H1 (cell line): ENCODE results near the gene ZNF133. TPM values are rescaled to one million over a fixed set of nuclear protein-coding genes. Genes with fewer than 3 reads are reported as not detected.

ENCODE experiments used
- CTCF ChIA-PET: fragments of 300-600 bp; sonication (Branson Sonifier 250); formaldehyde crosslinking; loops from one replicate; lab custom pipeline; 2021; ENCODE audit not compliant: partially characterized antibody; lab: Charles Lee
- POLR2A ChIA-PET: fragments of 300-600 bp; sonication (Branson Sonifier 250); formaldehyde crosslinking; loops from one replicate; lab custom pipeline; 2021; ENCODE audit warnings: inconsistent platforms; ENCODE audit not compliant: partially characterized antibody; lab: Charles Lee
- DNase-seq, 2 experiments: peaks; one replicate each; pipeline versions ENCODE4 v3.0.0 to v3.0.0-alpha.2; 2010 to 2022; ENCODE audit warnings: low spot score in 2 of 2, low read depth in 1 of 2, mixed read lengths in 1 of 2
- FAIRE-seq: peaks from 2 replicates; lab custom pipeline; 2011; peaks lifted over from hg19 to GRCh38; lab: Jason Lieb, UNC
- H2AFZ ChIP-seq: 2 replicates; pipeline ENCODE4 v1.8.1; 2012; ENCODE audit warnings: low read length, inconsistent platforms
- H2AK5ac ChIP-seq: 2 replicates; pipeline ENCODE4 v1.6.1; 2013; ENCODE audit warnings: low read depth, low read length
- H2BK120ac ChIP-seq: replicated peaks from 2 replicates; pipeline ENCODE3; 2013; ENCODE audit warnings: low read depth, low read length, inconsistent platforms
- H2BK12ac ChIP-seq: 2 replicates; pipeline ENCODE4 v1.6.1; 2013; ENCODE audit warnings: low read depth, low read length
- H2BK15ac ChIP-seq: 2 replicates; pipeline ENCODE4 v1.6.1; 2013; ENCODE audit warnings: low read length
- H2BK20ac ChIP-seq: 2 replicates; pipeline ENCODE4 v1.6.1; 2013; ENCODE audit warnings: low read length
- H2BK5ac ChIP-seq: 2 replicates; pipeline ENCODE4 v1.6.1; 2013; ENCODE audit warnings: low read depth, low read length
- H3K14ac ChIP-seq: 2 replicates; pipeline ENCODE4 v1.6.1; 2013; ENCODE audit warnings: inconsistent platforms; ENCODE audit not compliant: insufficient read length
- H3K18ac ChIP-seq: 2 replicates; pipeline ENCODE4 v1.6.1; 2013; ENCODE audit warnings: low read length; ENCODE audit errors: extremely low read depth
- H3K23ac ChIP-seq: 2 replicates; pipeline ENCODE4 v1.6.1; 2013; ENCODE audit warnings: inconsistent platforms; ENCODE audit not compliant: insufficient read length
- H3K23me2 ChIP-seq: 2 replicates; pipeline ENCODE4 v1.6.1; 2013; ENCODE audit warnings: low read depth, low read length
- H3K27ac ChIP-seq: 2 replicates; pipeline ENCODE4 v1.6.1; 2011; ENCODE audit warnings: low read depth, low read length, inconsistent platforms
- H3K27me3 ChIP-seq, 4 experiments: replicated peaks in 1 of 4; 1 replicate in 1 of 4; 2 replicates in 3 of 4; pipeline versions ENCODE4 v1.6.1 to v1.8.1; 2011 to 2013; ENCODE audit warnings: low read length in 3 of 4, mild to moderate bottlenecking in 3 of 4, inconsistent platforms in 2 of 4, mixed read lengths in 2 of 4, moderate library complexity in 1 of 4; ENCODE audit not compliant: control insufficient read depth in 3 of 4, insufficient read depth in 3 of 4; ENCODE audit errors: extremely low read depth in 1 of 4
- H3K36me3 ChIP-seq, 4 experiments: 2 replicates each; pipeline versions ENCODE4 v1.6.1 to v1.8.1; 2011 to 2013; ENCODE audit warnings: mild to moderate bottlenecking in 4 of 4, low read length in 3 of 4, moderate library complexity in 2 of 4, control low read depth in 1 of 4, inconsistent platforms in 1 of 4; ENCODE audit not compliant: insufficient read depth in 4 of 4, control insufficient read depth in 2 of 4
- H3K4ac ChIP-seq: replicated peaks from 2 replicates; pipeline ENCODE3; 2013; ENCODE audit warnings: low read length, low read depth, mixed read lengths, inconsistent platforms; ENCODE audit not compliant: insufficient read length
- H3K4me1 ChIP-seq, 4 experiments: replicated peaks in 1 of 4; 1 replicate in 1 of 4; 2 replicates in 3 of 4; pipeline versions ENCODE4 v1.6.1 to v1.8.1; 2011 to 2013; ENCODE audit warnings: low read length in 3 of 4, inconsistent platforms in 2 of 4, mixed read lengths in 1 of 4; ENCODE audit not compliant: insufficient read depth in 4 of 4, control insufficient read depth in 3 of 4
- H3K4me2 ChIP-seq, 2 experiments: 2 replicates each; pipeline versions ENCODE4 v1.6.1 to v1.8.1; 2011 to 2013; ENCODE audit warnings: low read depth in 2 of 2, low read length in 2 of 2, control low read depth in 1 of 2, inconsistent platforms in 1 of 2, mild to moderate bottlenecking in 1 of 2; ENCODE audit not compliant: insufficient read depth in 1 of 2
- H3K4me3 ChIP-seq, 4 experiments: fragments of 200-600, 300-600 bp in 1 of 4; sonication (generic), shearing (Covaris generic), sonication (Bioruptor Twin) in 1 of 4; 2 replicates each; pipeline versions ENCODE4 v1.5.1 to v1.8.1; 2011 to 2016; ENCODE audit warnings: low read length in 4 of 4, low read depth in 3 of 4, control low read depth in 2 of 4, inconsistent platforms in 2 of 4, mild to moderate bottlenecking in 2 of 4, mixed read lengths in 1 of 4, moderate library complexity in 1 of 4; ENCODE audit not compliant: insufficient read depth in 2 of 4; ENCODE audit errors: extremely low read depth in 1 of 4
- H3K56ac ChIP-seq: replicated peaks from 2 replicates; pipeline ENCODE3; 2013; ENCODE audit warnings: low read depth, mild to moderate bottlenecking, mixed read lengths, low read length, inconsistent platforms; ENCODE audit not compliant: insufficient read length
- H3K79me1 ChIP-seq: 2 replicates; pipeline ENCODE4 v1.6.1; 2013; ENCODE audit warnings: low read depth, low read length, control low read depth
- H3K79me2 ChIP-seq, 2 experiments: 2 replicates each; pipeline versions ENCODE4 v1.6.1 to v1.8.1; 2012 to 2013; ENCODE audit warnings: low read length in 2 of 2, mild to moderate bottlenecking in 2 of 2, inconsistent platforms in 1 of 2; ENCODE audit not compliant: insufficient read depth in 2 of 2, control insufficient read depth in 1 of 2
- H3K9ac ChIP-seq, 4 experiments: replicated peaks in 1 of 4; 1 replicate in 1 of 4; 2 replicates in 3 of 4; pipeline versions ENCODE4 v1.6.1 to v1.8.1; 2011 to 2013; ENCODE audit warnings: low read depth in 3 of 4, low read length in 3 of 4, control low read depth in 2 of 4, mild to moderate bottlenecking in 2 of 4, moderate library complexity in 2 of 4, inconsistent platforms in 1 of 4; ENCODE audit errors: extremely low read depth in 1 of 4
- H3K9me3 ChIP-seq, 2 experiments: 2 replicates each; pipeline versions ENCODE4 v1.6.1 to v1.8.1; 2012 to 2013; ENCODE audit warnings: mild to moderate bottlenecking in 2 of 2, moderate library complexity in 2 of 2, control low read depth in 1 of 2, inconsistent platforms in 1 of 2, low read depth in 1 of 2, low read length in 1 of 2, mixed read lengths in 1 of 2; ENCODE audit not compliant: insufficient read depth in 2 of 2
- H4K20me1 ChIP-seq, 2 experiments: replicated peaks in 1 of 2; 2 replicates each; pipeline versions ENCODE3 to v1.8.1; 2011 to 2013; ENCODE audit warnings: inconsistent platforms in 2 of 2, low read length in 2 of 2, mild to moderate bottlenecking in 1 of 2; ENCODE audit not compliant: insufficient read depth in 2 of 2, control insufficient read depth in 1 of 2
- H4K5ac ChIP-seq: 2 replicates; pipeline ENCODE4 v1.6.1; 2013; ENCODE audit warnings: low read length, low read depth, mixed read lengths, inconsistent platforms; ENCODE audit not compliant: insufficient read length
- H4K8ac ChIP-seq: 2 replicates; pipeline ENCODE4 v1.8.0; 2013; ENCODE audit warnings: mild to moderate bottlenecking, moderate library complexity, low read length, inconsistent platforms; ENCODE audit not compliant: insufficient read depth; ENCODE audit errors: extremely low read depth
- H4K91ac ChIP-seq: replicated peaks from 2 replicates; pipeline ENCODE3; 2013; ENCODE audit warnings: low read length, mixed read lengths, inconsistent platforms; ENCODE audit not compliant: insufficient read length
- BCL11A ChIP-seq, 2 experiments: IDR thresholded peaks; one replicate each; pipeline ENCODE4 v1.6.1; 2011; ENCODE audit warnings: low read depth in 2 of 2, low read length in 2 of 2, mild to moderate bottlenecking in 2 of 2
- CBX8 ChIP-seq: fragments of 300-800, 300-1000 bp; sonication (generic); IDR thresholded peaks from 2 replicates; pipeline ENCODE4 v1.7.1; 2016; ENCODE audit warnings: low read depth, low read length, borderline replicate concordance
- HDAC2 ChIP-seq, 2 experiments: fragments of 300-600 bp in 1 of 2; sonication (generic) in 1 of 2; IDR thresholded peaks; 2 replicates each; pipeline ENCODE4 v1.6.1; 2011 to 2012; ENCODE audit warnings: low read depth in 2 of 2, low read length in 2 of 2, mild to moderate bottlenecking in 2 of 2, moderate library complexity in 2 of 2, borderline replicate concordance in 1 of 2, inconsistent platforms in 1 of 2
- WGBS, 2 experiments: shearing (Covaris generic) in 1 of 2; methylation state at CpG; one replicate each; pipeline versions ENCODE4 v1.1.6 to v1.1.7; 2013 to 2015; ENCODE audit warnings: low lambda C conversion rate in 2 of 2, mixed read lengths in 2 of 2, inconsistent platforms in 1 of 2, low coverage in 1 of 2, missing lambda C conversion rate in 1 of 2; ENCODE audit not compliant: insufficient replicate concordance in 2 of 2, insufficient coverage in 1 of 2, insufficient read length in 1 of 2; ENCODE audit errors: extremely low coverage in 1 of 2, missing lambda C conversion rate in 1 of 2; 5-methylcytosine and 5-hydroxymethylcytosine counted together
- polyA plus RNA-seq, 7 experiments: library from polyadenylated mRNA; depleted of rRNA in 3 of 7; stranded (reverse) in 5 of 7; unstranded in 2 of 7; fragments of >200 nt in 5 of 7; fragments of 200-250 nt in 2 of 7; gene quantifications; 1 replicate in 5 of 7; 2 replicates in 1 of 7; 4 replicates in 1 of 7; pipeline versions ENCODE4 v1.2.1 to v1.2.3, GENCODE V29; 2011 to 2013; ENCODE audit warnings: missing spikeins in 2 of 7, mixed read lengths in 2 of 7
- total RNA-seq: library from RNA; stranded (reverse); fragmentation: NEBNext Ultra II Directional; extraction: Animal tissue kit (Norgen Biotek cat#: 25700); gene quantifications from 2 replicates; pipeline ENCODE4 v1.2.1, GENCODE V29; 2021

ZNF133 gene
- total and polyA plus RNA-seq, 2 of the 8 experiments (the other 6 are each of a cell fraction or from before 2014, with no cell fraction given): 12.1 to 15.8 TPM

- Histone ChIP-seq H3K23me2 (no peaks in the 10 kb centered on the region), H3K79me2 (no peaks in the 10 kb centered on the region), H2BK120ac (no peak overlapping the region), H2AK5ac (no peak overlapping the region), H3K4me2 (no peak overlapping the region), H3K9me3 (no peaks in the 10 kb centered on the region), H3K27me3 (no peaks in the 10 kb centered on the region; a peak in 1 of 7 replicates), H3K4ac (no peak overlapping the region), H2BK15ac (no peak overlapping the region), H3K4me3 (no peak overlapping the region), H3K79me1 (no peaks in the 10 kb centered on the region), H3K18ac (no peak overlapping the region), H2AFZ (no peak overlapping the region), H4K5ac (no peak overlapping the region), H3K4me1 (no peaks in the 10 kb centered on the region), H3K27ac (no peak overlapping the region), H3K14ac (no peak overlapping the region), H2BK12ac (no peak overlapping the region), H3K23ac (no peak overlapping the region), H4K8ac (no peak overlapping the region), H3K56ac (no peak overlapping the region), H4K20me1 (no peaks in the 10 kb centered on the region), H2BK5ac (no peak overlapping the region), H3K36me3 (no peaks in the 10 kb centered on the region), H2BK20ac (no peak overlapping the region), H4K91ac (no peak overlapping the region), H3K9ac (no peak overlapping the region)
- 88% methylated on average over 20 of the region's 20 CpGs; no CpG with 5 or more reads in 1 of the 2 experiments for WGBS, 2 experiments
- POLR2A ChIA-PET: no interaction called here
- CTCF ChIA-PET: interaction anchor here (1.1 to 1.8 kb wide), 2 partner anchors 19 to 23 kb away, joined by 3 to 10 read pairs; no protein-coding TSS in a partner anchor
- DNase-seq: no peak
- no peak for FAIRE-seq
- TF ChIP-seq CBX8 (no peak), BCL11A (IDR thresholded peaks at IDR 0.05; ENCODE audit: low read depth in 2 of 2, low read length in 2 of 2) (no peak), HDAC2 (IDR thresholded peaks at IDR 0.05; ENCODE audit: borderline replicate concordance in 1 of 2, low read depth in 2 of 2, low read length in 2 of 2) (no peak)
Observed at GRCh38 chr20:18252597-18253451, 35.5 kb upstream of the ZNF133 start.
